ENCODE results near the gene GPR160.
"Not testable (repeated sequence)": the region's sequence is repeated elsewhere in the genome, so short reads cannot be mapped to it uniquely, and the experiment has no call there.

Gene GPR160

GRCh38 chr3:170076715-170077238, 39.0 kb downstream of the GPR160 start:
- peak; percentile 81 for DNase-seq

GRCh38 chr3:170077361-170077760, 39.6 kb downstream of the GPR160 start:
- DNase-seq = no peak

- no peak for DNase-seq
These were observed 41.0 kb downstream of the GPR160 start for GRCh38 chr3:170078620-170079281.

- DNase-seq = no peak
These were observed 41.9 kb downstream of the GPR160 start for GRCh38 chr3:170079536-170080165.

GRCh38 chr3:170080605-170081004, 42.8 kb downstream of the GPR160 start:
- no peak for DNase-seq

- DNase-seq = peak; percentile 52
These were observed 43.4 kb downstream of the GPR160 start for GRCh38 chr3:170081079-170081741.

- DNase-seq = no peak
These were observed 45.5 kb downstream of the GPR160 start for GRCh38 chr3:170083343-170083742.

- no peak for DNase-seq
These were observed 47.6 kb downstream of the GPR160 start for GRCh38 chr3:170085396-170085795.

- DNase-seq = no peak
These were observed 52.2 kb downstream of the GPR160 start for GRCh38 chr3:170089862-170090600.

- DNase-seq = no peak
These were observed 52.8 kb downstream of the GPR160 start for GRCh38 chr3:170090601-170090981.

GRCh38 chr3:170092907-170093306, 55.1 kb downstream of the GPR160 start:
- DNase-seq = no peak

- DNase-seq = no peak
These were observed 58.0 kb downstream of the GPR160 start for GRCh38 chr3:170095771-170096170.

GRCh38 chr3:170096342-170096741, 58.5 kb downstream of the GPR160 start:
- no peak for DNase-seq

GRCh38 chr3:170098753-170099152, 61.0 kb downstream of the GPR160 start:
- DNase-seq = no peak

- DNase-seq = no peak
These were observed 63.1 kb downstream of the GPR160 start for GRCh38 chr3:170100944-170101343.

- DNase-seq = no peak
These were observed 64.6 kb downstream of the GPR160 start for GRCh38 chr3:170102431-170102830.

GRCh38 chr3:170107941-170108340, 70.1 kb downstream of the GPR160 start:
- peak; percentile 30 for DNase-seq

GRCh38 chr3:170108955-170109354, 71.2 kb downstream of the GPR160 start:
- DNase-seq = no peak

- no peak for DNase-seq
These were observed 71.9 kb downstream of the GPR160 start for GRCh38 chr3:170109579-170110293.

- DNase-seq = no peak
These were observed 73.5 kb downstream of the GPR160 start for GRCh38 chr3:170111147-170111771.

- DNase-seq = not testable (repeated sequence)
These were observed 76.4 kb downstream of the GPR160 start for GRCh38 chr3:170114165-170114564.

GRCh38 chr3:170117134-170117533, 79.3 kb downstream of the GPR160 start:
- peak; percentile 11 for DNase-seq

Measured in fibroblast of upper back skin (primary cell).